Activated T-helper 1 cell treated with Interleukin-2 at 50 U/mL for 16 hours (primary cell): Measurements from ENCODE around the gene NAT14.
A peak's percentile ranks its signal among the peaks of the same experiment; 100 is the strongest.
"Not testable (repeated sequence)": the region's sequence is repeated elsewhere in the genome, so short reads cannot be mapped to it uniquely, and the experiment has no call there.

Experiments
- DNase-seq: peaks from one replicate; pipeline ENCODE4 v3.0.0-alpha.2; 2020; ENCODE audit warnings: low read depth

The NAT14 gene

DNA sequence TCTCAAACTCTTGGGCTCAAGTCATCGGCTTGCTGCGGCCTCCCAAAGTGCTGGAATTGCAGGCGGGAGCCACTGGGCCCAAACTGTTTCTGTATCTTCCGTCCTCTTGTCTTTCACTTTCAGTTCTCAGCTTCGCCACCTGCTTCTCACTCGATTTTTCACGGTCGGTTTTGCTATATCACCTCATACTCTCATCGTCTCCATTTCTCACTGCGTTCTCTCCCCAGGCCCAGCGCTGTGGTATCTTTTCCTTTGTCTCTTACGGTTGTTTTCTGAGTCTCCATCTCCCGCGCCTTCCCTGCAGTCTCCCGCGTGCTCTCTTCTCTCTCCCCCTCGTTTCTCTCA lies 18.1 kb downstream of the NAT14 start:
- no peak for DNase-seq

DNA sequence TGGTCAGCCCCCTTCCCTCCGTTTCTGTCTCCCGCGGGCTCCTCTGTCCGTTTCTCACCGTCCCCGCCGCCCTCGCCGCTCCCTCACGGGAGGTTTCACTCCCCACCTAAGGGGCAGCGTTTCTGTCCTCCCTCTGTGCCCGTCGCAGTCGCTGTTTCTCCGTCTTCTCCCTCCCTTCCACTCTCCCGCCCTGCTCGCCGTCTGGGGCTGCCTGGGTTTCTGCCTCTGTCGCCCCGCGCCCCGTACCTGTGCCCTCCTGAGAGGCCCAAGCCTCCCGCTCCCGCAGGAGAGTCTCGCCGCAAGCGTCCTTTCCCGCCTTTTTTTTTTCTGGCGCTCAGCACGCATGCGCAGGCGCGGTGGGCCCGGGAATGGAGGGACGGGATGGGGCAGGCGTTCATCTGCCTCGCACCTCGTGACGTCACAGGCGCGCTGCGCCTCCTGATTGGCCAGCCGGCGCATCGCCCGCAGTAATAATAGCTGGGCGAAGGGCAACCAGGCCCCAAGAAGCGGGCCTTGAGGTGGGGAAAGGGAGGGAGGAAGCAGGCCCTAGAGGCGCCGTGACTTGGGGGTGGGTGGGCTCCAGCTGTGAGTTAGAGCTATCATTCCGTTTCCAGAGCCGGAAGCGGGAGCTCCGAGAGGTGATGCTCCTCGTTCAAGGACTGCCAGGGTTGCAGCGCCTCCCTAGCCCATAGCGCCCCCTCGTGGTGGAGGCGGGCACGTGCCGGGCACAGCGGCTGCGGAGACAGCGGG lies 18.7 kb downstream of the NAT14 start:
- peak; percentile 86 for DNase-seq

DNA sequence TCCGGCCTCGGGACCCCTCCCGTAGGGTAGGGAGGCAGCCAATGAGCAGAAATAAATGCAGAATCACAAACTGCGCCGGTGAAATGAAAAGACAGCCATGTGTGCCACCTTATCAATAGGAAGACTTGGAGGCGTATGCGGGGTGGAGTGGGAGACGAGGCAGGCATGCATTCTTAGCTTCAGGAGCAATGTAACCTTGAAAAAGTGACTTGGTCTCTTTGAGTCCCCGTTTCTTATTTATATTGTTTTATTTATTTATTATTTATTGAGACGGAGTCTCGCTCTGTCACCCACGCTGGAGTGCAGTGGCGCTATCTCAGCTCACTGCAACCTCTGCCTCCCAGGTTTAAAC lies 19.2 kb downstream of the NAT14 start:
- DNase-seq, result no peak

DNA sequence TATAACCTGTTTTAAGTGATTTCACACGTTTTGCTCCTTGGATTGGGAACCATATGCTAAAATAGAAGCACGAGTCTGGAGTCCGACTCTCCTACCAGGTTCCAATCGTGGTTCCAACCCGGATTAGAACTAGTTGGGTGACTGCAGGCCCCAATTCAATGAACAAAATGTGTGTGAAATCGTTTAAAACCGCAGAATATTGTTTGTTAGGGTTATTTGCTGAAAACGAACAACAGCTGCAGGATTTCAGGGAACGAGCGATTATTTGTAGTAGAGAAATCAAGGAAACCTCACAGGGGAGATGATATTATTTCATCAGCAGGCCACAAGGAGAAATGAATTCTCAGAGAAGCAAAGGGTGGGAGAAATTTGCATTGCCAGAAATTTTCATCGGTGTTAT lies 20.0 kb downstream of the NAT14 start:
- DNase-seq, result no peak

DNA sequence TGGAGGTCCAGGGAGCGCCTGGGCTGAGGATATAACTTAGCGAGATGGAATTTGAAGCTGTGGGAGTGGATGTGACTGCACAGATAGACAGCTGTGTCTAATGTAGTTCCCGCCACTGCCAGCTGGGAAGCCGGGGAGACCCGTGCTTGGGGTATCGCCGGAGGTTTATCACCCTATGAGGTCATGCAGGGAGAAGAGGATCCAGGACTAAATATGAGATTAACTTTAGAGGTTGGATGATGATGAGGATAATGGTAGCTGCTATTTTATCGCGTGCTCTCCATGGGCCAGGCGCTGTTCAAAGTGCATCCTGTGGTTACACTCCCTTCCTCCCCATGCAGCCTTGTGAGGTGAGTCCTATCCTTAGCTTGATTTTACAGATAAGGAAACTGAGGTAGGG lies 23.1 kb downstream of the NAT14 start:
- DNase-seq, result no peak

DNA sequence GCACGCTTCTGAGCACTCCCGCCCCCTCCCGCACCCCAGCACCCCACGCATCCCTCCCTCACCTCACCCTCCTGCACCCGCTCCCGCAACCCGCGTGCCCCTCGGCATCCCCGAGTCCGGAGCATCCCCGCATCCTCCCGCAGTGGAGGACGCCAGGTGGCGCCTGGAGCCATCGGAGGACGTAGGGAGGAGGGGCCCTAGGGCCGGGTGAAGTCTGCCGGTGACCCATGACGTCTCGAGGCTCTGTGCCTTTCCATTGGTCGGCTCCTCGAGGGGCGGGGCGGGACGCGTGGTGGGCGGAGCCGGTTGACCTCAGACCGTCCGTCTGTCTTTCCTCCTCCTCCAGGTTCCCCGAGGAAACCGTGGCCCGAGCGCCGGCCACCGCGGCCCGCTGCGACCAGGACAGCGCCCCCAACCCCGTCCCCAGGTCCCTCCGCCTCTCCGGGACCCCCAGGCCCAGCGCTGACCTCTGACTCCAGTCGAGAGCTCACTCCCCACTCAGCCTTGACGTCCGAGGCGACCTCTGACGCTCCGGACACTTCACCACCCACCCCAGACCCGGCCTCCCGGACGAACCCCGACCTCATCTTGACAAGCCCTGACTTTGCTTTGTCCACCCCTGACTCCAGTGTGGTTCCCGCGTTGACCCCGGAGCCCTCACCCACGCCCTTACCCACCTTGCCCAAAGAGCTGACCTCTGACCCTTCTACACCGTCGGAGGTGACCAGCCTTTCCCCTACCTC lies 32.1 kb downstream of the NAT14 start:
- peak; percentile 83 for DNase-seq

DNA sequence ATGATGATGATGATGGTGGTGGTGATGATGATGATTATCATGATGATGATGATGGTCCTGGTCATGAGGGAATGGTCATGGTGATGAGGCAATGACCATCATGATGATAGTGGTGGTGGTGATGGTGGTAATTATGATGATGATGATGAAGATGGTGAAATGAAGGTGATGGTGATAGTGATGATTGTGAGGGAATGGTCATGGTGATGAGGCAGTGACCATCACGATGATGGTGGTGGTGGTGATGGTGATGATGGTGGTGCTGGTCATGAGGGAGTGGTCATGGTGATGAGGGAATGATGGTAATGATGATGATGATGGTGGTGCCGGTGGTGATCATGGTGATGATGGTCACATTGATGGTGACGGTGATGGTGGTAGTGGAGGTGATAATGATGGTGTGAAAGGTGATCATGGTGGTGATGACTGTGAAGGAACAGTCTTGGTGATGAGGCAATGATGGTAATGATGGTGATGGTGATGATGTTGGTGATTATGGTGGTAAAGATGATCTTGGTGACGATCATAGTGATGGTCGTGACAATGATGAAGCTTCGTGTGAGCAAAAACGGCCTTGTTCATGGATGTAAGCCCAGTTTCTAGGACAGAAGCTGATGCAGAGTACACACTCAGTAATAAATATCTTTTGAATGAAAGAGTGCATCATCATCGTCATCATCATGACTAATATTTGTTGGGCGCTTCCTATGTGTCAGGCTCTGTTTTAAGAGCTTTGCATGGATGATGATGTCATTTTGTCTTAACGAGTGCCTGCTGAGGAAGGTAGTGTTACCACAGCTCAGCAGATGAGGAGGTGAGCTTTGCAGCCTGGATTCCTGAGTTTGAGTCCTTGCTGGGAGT lies 34.7 kb downstream of the NAT14 start:
- DNase-seq, result no peak

DNA sequence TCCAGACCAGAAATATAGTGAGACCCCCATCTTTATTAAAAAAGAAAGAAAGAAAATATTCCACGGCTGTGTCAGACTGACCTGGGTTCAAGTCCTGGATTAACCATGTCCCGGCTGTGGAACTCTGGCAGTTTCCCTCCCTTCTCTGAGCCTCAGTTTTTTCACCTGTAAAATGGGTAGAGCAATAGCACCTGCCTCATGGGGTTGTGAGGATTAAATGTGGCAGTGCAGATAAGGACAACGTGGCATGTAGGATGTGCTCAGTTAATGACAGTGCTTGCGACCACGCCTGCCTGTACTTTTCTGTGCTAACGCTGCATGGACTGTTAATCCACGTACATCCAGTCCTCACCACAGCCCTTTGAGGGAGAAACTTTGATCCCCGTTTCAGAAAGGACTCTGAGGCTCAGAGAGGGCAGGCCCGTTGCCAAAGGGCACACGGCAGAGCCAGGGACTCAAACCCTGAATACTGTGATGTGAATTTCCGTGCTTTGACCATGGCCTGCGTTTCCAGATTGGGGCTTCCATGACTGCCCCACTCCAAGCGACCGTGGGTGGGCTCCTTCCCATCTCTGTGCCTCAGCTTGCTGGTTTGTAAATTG lies 35.8 kb downstream of the NAT14 start:
- DNase-seq, result no peak

DNA sequence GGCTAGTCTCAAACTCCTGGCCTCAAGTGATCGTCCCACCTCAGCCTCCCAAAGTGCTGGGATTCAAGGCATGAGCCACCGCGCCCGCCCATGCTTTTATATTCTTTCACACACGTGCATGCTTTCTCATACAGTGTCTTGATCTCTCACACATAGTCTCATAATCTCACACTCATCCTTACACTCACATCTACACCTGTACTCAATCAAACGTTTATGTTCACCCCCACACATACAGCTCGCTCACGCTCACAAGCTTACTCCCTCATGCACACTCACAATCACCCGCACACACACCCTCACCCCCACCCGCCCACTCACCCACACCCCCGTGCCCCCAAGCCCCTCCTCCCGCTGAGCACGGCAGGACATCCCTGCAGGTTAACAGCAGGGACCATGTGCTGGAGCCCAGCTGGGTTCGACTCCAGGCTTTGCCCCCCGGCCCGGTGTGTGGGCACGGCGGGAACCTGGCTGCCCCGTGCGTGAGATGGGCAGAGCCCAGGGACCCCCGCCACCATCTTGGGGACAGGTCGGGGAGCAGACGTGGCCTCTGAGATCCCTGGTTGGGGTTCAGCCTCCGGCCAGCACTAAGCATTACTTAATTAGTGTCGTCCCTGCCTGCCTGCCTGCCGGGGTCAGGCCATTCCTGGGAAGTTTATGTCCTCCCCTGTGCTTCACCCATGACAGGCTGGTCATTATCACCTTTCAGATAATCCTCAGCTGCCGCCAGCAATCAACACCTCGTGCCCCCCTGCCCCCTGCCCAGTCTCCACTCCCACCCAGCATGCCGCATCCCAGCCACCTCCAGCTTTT lies 40.5 kb downstream of the NAT14 start:
- no peak for DNase-seq

DNA sequence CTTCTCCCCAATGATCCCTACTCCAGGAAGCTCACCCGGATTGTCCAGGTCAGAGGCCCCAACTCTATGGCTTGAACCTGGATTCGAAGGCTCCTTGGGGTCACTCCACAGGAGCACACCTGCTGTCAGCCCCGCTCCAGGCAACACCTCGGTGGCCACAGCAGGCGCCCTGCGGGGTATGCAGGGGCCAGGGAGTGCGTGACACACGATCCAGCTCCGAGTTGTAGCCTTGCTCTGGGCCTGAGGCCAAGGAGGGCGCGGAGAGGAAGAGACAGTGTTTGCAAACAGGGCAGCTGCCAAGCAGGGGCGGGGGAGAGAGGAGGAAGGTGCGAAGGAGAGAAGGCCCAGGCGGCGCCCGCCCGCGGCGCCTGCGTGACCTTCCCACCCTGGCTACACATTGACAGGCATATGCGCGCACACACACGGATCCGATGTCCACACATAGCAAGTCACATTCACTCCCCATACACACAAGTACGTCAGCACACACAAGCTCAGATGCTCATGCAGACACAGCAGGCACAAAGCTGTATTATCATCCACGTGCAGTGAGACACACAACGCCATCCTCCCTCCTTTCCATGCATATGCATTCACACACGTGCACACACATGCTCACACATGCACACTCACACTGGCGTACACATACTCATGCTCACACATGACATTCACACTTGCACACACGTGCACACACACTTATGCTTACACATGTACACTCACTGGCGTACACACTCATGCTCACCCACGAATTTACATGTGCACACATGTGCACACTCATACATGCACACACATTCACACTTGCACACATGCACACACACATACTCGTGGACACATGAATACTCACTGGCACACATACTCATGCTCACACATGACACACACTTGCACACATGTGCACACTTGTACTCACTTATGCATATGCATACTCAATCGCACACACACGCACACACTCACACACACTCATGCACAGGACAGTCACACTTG lies 41.5 kb downstream of the NAT14 start:
- no peak for DNase-seq

DNA sequence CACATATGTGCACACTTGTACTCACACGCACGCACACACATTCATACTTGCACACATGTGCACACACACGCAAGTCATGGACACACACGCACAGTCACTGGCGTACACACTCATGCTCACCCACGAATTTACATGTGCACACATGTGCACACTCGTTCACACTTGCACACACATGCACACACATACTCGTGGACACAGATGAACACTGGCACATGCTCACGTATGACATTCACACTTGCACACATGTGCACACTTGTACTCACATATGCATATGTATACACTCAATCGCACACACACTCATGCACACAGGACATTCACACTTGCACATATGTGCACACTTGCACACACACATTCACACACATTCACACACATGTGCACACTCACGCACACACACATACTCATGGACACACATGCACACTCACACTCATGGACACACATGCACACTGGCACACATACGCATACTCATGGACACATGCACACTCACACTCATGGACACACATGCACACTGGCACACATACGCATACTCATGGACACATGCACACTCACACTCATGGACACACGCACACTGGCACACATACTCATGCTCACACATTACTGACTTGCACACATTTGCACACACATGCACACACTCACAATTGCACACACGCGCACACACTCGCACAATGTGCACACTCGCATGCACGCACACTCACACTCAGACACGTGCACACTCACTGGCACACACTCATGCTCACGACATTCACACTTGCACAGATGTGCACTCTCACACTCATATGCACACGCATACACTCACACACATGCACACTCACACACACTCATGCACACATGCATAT lies 42.4 kb downstream of the NAT14 start:
- DNase-seq, result no peak

DNA sequence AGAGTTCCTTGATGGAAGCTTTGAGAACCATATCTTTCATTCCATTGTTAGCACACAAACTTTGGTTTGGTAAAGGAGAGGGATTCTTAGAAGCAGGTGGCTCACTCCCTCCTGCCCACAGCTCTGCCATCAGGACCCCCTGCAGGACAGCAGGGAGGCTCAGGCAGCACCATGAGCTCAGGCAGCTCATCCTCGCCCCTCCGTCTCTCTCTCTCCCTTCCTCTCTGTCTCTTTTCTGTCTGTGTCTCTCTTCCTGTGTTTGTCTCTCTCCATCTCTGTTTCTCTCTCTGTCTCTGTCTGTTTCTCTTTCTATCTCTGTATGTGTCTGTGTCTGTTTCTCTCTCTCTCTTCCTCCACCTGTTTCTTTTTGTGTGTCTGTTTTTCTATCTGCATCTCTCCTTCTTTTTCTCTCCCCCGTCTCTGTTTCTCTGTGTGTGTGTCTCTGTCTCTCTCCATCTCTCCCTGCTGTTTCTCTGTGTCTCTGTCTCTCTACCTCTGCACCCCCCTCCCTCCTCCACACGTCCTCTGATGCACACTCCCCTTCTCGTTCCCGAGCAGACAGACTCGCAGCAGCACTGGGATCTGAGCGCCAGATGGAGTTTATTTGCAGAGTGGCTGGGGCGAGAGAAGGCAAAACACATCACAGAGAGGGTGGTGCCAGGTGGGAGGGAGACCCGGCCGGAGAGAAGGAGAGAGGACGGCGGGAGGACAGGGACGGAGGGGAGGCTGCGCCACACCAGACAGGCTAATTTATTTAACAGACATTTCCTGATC lies 43.2 kb downstream of the NAT14 start:
- DNase-seq, result no peak

DNA sequence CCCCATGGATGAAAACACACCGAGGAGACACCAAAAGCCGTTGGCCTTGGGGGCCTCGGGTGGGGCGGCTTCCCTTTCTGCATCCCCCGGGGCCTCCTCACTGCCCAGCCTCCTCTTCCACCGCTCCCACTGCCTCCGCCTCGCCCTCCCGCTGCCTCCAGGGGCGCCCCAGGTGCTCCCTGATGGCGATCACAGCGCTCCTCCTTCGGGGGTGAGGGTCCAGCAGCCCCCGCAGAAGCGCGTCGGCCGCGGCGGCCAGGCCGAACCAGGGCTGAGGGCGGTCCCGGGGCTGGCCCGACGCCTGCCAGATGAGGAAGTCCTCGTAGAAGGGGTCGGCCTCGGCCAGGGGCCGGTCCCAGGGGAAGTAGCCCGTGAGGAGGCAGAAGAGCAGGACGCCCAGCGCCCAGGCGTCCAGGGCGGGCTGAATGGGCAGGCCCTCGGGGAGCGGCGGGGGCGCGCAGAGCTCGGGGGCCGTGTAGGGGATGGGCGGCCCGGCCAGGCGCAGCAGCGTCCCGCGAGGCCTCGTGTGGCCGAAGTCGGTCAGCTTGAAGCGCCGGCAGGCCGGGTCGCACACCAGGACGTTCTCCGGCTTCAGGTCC lies 44.7 kb downstream of the NAT14 start:
- DNase-seq, result no peak

DNA sequence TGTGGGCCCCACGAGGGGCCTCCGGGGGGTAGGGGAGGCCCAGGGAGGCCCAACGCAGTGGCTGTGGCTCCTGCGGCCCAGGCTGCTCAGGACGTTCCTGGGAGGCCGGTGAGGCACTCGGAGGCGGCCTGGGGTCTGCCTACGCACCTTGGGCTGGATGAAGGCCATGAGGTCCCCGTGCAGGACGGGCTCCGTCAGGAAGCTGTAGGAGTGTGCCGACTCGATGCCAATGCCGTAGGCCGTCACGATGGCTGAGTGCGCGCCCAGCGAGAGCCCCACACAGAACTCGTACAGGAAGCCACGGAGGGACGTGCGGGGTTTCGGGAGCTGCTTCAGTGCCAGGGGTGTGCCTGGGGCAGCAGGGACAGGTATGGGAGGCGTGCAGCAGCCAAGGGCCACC lies 46.0 kb downstream of the NAT14 start:
- no peak for DNase-seq

DNA sequence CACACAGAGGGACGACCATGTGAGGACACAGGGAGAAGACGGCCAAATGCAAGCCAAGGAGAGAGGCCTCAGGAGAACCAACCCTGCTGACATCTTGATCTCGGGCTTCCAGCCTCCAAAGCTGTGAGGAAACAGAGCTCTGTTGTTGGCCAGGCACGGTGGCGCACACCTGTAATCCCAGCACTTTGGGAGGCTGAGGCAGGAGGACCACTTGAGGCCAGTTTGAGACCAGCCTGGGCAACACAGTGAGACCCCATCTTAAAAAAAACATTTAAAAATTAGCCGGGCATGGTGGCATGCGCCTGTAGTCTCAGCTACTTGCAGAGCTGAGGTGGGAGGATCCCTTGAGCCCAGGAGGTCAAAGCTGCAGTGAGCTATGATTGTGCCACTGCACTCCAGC lies 49.3 kb downstream of the NAT14 start:
- DNase-seq, result not testable (repeated sequence)

DNA sequence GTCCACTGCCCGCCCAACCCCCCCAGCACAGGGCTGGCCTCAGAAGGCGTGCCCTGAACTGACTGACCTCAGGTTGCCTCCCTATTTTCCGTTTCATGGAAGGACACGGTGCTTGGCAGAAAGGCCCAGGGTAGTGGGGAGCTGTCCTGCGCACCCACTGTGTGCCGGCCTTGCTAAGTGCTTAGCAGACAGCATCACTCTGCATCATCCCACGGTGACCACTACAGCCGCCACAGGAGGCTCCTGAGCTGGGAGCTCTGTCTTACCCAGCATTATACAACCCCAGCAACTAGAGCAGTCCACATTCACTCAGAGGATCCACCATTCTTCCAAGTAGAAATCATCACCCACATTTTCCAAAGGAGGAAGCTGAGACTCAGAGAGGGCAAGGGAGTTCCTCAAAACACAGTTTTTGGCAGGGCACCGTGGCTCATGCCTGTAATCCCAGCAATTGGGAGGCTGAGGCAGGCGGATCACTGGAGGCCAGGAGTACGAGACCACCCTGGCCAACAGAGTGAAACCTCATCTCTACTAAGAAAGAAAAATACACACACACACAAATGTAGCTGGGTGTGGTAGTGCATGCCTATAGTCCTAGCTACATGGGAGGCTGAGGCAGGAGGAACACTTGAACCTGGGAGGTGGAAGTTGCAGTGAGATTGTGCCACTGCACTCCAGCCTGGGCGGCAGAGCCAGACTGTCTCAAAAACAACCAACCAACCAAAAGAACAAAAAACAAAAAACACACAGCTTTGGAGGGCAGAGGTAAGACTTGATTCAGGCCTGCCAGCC lies 50.4 kb downstream of the NAT14 start:
- DNase-seq, result no peak

DNA sequence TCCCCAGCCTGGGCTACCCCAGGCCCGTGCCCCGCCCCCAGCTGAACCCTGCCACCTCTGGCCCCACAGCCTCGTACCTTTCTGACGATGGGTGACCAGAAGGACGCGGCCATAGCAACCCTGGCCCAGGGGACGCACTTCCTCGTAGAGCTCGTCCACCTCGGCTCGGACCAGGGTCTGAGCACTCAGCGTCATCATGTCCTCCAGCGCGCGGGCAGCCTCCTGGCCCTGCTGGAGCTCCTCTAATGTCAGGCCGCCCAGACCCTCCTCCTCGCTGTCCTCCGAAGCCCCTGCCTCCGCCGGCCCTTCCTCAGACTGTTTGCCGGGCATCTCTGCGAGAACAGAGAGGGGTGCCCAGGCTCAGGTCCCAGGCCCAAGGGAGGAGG lies 51.0 kb downstream of the NAT14 start:
- no peak for DNase-seq

DNA sequence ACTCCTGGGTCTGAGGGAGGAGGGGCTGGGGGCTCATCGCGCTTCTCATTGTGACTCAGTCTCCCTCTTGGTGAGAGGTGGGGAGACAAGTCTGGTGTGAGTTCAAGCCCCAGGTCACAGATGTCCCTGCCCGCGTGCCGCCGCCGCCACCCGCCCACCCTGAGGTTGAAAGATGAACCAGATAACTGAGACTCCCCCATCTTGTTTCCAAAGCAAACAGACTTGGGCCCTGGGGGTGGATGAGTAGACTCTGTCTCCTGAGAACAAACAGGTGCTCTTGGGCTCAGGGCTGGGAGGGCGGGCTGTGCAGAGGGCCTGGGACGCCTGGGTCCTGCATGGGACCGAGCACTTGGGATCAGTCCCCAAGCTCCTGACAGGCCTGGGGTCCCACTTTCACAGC lies 51.4 kb downstream of the NAT14 start:
- DNase-seq, result no peak
